RWPE1 (cell line): ENCODE results near the gene RAD9A.
A peak's percentile ranks its signal among the peaks of the same experiment; 100 is the strongest.

Source experiments
- CTCF ChIA-PET: fragments of 350-600 bp; sonication (Branson Sonifier 250); formaldehyde crosslinking; extraction: SDS; loops from one replicate; lab custom pipeline; 2021; lab: Yijun Ruan, JAX
- POLR2A ChIA-PET: fragments of 400-600 bp; formaldehyde crosslinking; extraction: SDS; loops from one replicate; lab custom pipeline; 2020; ENCODE audit warnings: antibody characterized with exemption; ENCODE audit not compliant: low non-redundant PET; lab: Yijun Ruan, JAX
- DNase-seq: peaks from one replicate; pipeline ENCODE4 v3.0.0; 2012; ENCODE audit warnings: low spot score
- H3K27ac ChIP-seq: fragments of 450-650 bp; 2 replicates; pipeline ENCODE4 v1.5.1; 2017
- TF ChIP-seq, protein P1 (sequence below): fragments of 450-650 bp; conservative IDR thresholded peaks from 2 replicates; pipeline ENCODE4 v1.5.1; 2017; ENCODE audit warnings: low read depth, mild to moderate bottlenecking

The RAD9A gene

DNA sequence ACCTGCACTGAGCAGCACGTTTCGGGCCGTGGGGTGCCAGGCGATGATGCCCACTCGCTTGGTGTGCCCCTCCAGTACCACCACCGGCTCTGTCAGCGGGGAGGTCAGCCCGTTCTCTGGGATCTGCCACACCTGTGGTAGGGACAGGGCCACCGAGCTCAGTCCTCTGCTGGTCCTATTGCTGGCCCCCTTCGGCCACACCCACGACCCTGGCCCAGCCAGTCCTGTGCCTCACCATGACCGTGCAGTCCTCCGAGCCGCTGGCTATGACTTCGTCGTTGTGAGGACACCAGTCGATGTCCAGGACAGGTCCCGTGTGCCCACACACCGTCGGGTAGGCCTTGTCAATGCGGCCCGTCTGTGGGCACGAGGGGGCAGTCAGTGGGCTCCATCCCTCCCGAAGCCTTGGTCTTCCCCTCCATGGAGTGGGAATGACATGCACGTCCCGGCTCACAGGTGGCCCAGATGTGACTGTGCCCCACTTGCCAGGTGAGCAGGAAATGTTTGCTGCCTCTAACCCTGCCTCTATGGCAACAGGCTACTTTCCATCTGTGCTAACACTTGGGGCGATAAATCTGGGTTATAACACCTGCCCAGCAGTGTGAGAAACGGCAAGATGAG is 50.1 kb downstream of the RAD9A start:
- H3K27ac ChIP-seq = peak overlapping the region; percentile 87
- CTCF ChIA-PET = no interaction called here
- POLR2A ChIA-PET = interaction anchor here (0.6 kb wide), 1 partner anchor 40 kb away, joined by 5 read pairs; the partner anchor contains the start of gene PPP1CA
- TF ChIP-seq, protein P1, sequence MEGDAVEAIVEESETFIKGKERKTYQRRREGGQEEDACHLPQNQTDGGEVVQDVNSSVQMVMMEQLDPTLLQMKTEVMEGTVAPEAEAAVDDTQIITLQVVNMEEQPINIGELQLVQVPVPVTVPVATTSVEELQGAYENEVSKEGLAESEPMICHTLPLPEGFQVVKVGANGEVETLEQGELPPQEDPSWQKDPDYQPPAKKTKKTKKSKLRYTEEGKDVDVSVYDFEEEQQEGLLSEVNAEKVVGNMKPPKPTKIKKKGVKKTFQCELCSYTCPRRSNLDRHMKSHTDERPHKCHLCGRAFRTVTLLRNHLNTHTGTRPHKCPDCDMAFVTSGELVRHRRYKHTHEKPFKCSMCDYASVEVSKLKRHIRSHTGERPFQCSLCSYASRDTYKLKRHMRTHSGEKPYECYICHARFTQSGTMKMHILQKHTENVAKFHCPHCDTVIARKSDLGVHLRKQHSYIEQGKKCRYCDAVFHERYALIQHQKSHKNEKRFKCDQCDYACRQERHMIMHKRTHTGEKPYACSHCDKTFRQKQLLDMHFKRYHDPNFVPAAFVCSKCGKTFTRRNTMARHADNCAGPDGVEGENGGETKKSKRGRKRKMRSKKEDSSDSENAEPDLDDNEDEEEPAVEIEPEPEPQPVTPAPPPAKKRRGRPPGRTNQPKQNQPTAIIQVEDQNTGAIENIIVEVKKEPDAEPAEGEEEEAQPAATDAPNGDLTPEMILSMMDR = no peak
- no peak for DNase-seq

DNA sequence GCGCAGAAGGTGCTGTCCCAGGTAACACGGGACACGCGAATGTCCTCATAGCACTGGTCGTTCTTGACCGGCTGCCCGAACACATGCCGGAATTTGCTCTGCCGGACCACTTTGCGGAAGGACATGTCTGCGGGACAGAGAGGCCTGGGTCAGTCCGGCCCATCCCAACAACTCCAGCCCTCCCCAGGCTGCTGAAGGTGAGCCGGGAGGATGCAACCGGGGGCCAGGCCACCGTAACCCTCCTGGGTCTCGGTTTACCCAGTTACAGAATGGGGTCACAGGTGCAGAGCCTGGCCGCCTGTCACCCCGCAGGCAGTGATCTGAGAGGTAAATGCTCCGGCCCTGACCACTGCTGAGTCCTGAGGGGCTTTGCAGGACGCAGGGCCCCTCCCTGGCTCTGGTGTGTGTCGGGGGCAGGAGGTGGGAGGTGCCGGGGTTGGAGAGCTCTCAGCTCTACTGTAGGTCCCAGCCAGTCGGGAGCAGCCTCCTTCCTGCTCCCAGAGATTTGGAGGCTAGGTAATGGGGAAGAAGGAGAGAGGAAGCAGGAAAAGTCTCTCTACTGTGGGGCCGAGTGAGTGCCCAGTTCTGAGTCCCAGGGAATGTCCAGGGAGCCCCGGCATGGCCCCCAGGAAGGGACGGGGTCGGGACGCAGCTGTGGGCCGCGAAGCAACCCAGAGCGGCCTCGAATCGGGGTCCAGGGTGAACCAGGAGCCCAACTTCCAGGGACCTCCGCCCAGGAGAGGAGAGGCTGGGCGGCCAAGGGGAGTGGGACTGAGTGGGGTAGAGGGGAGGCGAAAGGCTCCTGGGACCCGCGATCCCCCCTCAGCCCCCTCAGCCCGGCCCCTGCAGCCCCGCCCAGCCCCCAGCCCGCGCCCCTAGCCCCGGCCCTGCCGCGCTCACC is 51.0 kb downstream of the RAD9A start:
- TF ChIP-seq, protein P1 = no peak
- DNase-seq = no peak
- POLR2A ChIA-PET = interaction anchor here (0.6 to 0.7 kb wide), 4 partner anchors 12 to 151 kb away, joined by 3 to 9 read pairs (median 4); partner anchors contain the start of gene PITPNM1
- CTCF ChIA-PET = interaction anchor here (0.7 kb wide), 1 partner anchor 35 kb away, joined by 4 read pairs; no protein-coding TSS in a partner anchor
- H3K27ac ChIP-seq = peak overlapping the region; percentile 87

DNA sequence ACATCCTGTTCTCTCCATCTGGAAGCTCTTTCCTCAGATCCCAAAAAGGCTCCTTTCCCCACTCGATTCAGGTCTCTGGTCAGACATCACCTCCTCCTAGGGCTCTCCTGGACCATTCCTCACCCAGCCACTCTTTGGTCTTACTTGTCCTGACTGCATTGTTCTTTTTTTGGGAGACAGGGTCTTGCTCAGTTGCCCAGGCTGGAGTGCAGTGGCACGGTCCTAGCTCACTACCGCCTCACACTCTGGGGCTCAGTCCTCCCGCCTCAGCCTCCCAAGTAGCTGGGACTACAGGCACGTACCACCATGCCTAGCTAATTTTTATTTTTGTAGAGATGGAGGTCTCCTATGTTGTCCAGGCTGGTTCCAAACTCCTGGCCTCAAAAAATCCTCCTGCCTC is 53.7 kb downstream of the RAD9A start:
- TF ChIP-seq, protein P1 = no peak
- CTCF ChIA-PET = no interaction called here
- POLR2A ChIA-PET = no interaction called here
- no peak overlapping the region for H3K27ac ChIP-seq
- no peak for DNase-seq
